RWPE2 (cell line): ENCODE measurements around the gene KLF11.

Experiments used
- ATAC-seq: fragments of 200-7000 bp; cut with Tn5 transposase; 3 replicates; pipeline ENCODE4 v1.9.1; 2021; ENCODE audit warnings: low read depth
- DNase-seq: peaks from one replicate; pipeline ENCODE4 v3.0.0-alpha.2; 2020; ENCODE audit warnings: low spot score
- H3K27ac ChIP-seq: fragments of 450-650 bp; 2 replicates; pipeline ENCODE4 v1.5.1; 2017; ENCODE audit warnings: mild to moderate bottlenecking; ENCODE audit not compliant: poor library complexity, severe bottlenecking
- H3K27me3 ChIP-seq: fragments of 250-450 bp; sonication (Bioruptor Pico); 2 replicates; pipeline ENCODE4 v1.5.1; 2021; ENCODE audit warnings: mild to moderate bottlenecking, moderate library complexity; ENCODE audit not compliant: insufficient read depth, poor library complexity, severe bottlenecking
- H3K36me3 ChIP-seq: fragments of 250-450 bp; sonication (Bioruptor Pico); 2 replicates; pipeline ENCODE4 v1.5.1; 2020; ENCODE audit warnings: low read depth, mild to moderate bottlenecking, moderate library complexity
- H3K4me1 ChIP-seq: fragments of 250-450 bp; sonication (Bioruptor Pico); 2 replicates; pipeline ENCODE4 v1.5.1; 2021; ENCODE audit warnings: mild to moderate bottlenecking, moderate library complexity; ENCODE audit not compliant: insufficient read depth, poor library complexity, severe bottlenecking
- H3K4me3 ChIP-seq: fragments of 250-450 bp; sonication (Bioruptor Pico); 2 replicates; pipeline ENCODE4 v1.5.1; 2021; ENCODE audit warnings: mild to moderate bottlenecking, moderate library complexity; ENCODE audit not compliant: severe bottlenecking
- H3K9me3 ChIP-seq: fragments of 250-450 bp; sonication (Bioruptor Pico); 2 replicates; pipeline ENCODE4 v1.5.1; 2021; ENCODE audit warnings: mild to moderate bottlenecking, moderate library complexity; ENCODE audit not compliant: severe bottlenecking
- CTCF ChIP-seq: fragments of 450-650 bp; IDR thresholded peaks from one replicate; pipeline ENCODE4 v1.5.1; 2017; ENCODE audit warnings: mild to moderate bottlenecking, moderate library complexity; ENCODE audit not compliant: poor library complexity, severe bottlenecking

KLF11 gene

DNA sequence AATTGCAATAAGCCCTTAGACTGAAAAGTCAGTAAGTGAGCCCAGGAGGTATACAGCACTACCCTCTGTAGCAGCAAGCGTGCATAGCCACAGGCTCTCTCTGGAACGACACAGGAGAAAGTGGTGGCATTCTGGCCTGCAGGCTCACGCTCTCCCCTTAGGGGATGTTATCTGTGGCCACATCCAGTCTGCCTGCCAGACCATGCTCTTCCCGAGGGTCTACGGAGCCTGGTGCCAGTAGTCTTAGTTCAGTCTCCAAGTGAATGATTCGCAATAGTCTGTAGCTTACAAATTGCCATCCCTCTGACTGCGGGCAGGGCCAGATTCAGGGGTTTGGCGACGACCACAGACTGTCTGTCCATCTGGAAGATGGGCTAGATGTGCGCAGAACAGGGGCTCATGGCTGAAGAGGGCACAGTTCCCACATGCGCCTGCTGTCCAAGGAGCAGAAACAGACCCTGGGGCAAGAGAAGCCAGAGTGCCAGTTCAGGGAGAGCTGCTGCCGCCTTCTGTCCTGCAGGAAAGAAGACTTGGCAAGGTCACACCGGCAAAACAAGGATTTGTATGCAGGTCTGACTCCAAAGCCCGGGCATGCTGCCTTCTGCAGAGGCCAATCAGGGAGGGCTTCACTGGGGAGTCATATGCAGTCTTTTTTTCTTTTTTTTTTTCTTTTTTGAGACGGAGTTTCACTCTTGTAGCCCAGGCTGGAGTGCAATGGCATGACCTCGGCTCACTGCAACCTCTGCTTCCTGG is 3.5 kb upstream of the KLF11 start:
- H3K4me1 ChIP-seq: peaks cover 4% of the 10 kb centered on the region
- H3K9me3 ChIP-seq: peaks cover 2% of the 10 kb centered on the region
- no peak for ATAC-seq
- 0 out of 2 replicates have a peak, but pooled peaks cover 2% of the 10 kb centered on the region for H3K36me3 ChIP-seq
- H3K4me3 ChIP-seq: no peak overlapping the region
- H3K27me3 ChIP-seq: no peaks in the 10 kb centered on the region
- no peak for TF ChIP-seq CTCF
- DNase-seq: no peak
- no peak overlapping the region for H3K27ac ChIP-seq

DNA sequence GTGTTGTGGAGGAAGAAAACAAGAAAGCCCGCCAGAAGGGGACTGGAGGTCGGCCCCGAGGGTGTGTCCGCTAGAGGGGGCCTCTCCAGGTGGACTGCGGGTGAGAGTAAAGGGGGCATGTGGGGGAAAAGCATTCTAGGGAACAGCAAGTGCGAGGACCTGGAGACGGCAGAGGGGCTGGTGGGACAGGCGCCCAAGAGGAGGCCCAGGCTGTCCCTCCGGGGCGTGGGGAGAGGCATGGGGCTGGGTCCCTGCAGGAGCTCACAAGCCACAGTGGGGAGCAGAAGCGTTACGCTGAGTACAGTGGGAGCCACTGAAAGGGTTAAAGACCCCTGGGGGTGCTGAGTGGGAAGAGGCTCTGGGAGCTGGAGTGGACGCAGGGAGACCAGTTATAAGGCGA is 1.6 kb upstream of the KLF11 start:
- DNase-seq: no peak
- H3K36me3 ChIP-seq: 0 out of 2 replicates have a peak, but pooled peaks cover 3% of the 10 kb centered on the region
- H3K9me3 ChIP-seq: peaks cover 2% of the 10 kb centered on the region
- peaks cover 4% of the 10 kb centered on the region for H3K4me1 ChIP-seq
- no peak overlapping the region for H3K27ac ChIP-seq
- H3K4me3 ChIP-seq: no peak overlapping the region
- H3K27me3 ChIP-seq: no peaks in the 10 kb centered on the region
- ATAC-seq: no peak
- TF ChIP-seq CTCF: no peak

- H3K27me3 ChIP-seq: no peaks in the 10 kb centered on the region
- H3K4me1 ChIP-seq: peaks cover 2% of the 10 kb centered on the region
- TF ChIP-seq CTCF: no peak
- no peak for DNase-seq
- no peak overlapping the region for H3K27ac ChIP-seq
- no peak for ATAC-seq
- H3K36me3 ChIP-seq: peaks cover 6% of the 10 kb centered on the region
- H3K9me3 ChIP-seq: peaks cover 2% of the 10 kb centered on the region
- H3K4me3 ChIP-seq: no peak overlapping the region
Measured at GRCh38 chr2:10042301-10043161, 819 bp upstream of the KLF11 start.

DNA sequence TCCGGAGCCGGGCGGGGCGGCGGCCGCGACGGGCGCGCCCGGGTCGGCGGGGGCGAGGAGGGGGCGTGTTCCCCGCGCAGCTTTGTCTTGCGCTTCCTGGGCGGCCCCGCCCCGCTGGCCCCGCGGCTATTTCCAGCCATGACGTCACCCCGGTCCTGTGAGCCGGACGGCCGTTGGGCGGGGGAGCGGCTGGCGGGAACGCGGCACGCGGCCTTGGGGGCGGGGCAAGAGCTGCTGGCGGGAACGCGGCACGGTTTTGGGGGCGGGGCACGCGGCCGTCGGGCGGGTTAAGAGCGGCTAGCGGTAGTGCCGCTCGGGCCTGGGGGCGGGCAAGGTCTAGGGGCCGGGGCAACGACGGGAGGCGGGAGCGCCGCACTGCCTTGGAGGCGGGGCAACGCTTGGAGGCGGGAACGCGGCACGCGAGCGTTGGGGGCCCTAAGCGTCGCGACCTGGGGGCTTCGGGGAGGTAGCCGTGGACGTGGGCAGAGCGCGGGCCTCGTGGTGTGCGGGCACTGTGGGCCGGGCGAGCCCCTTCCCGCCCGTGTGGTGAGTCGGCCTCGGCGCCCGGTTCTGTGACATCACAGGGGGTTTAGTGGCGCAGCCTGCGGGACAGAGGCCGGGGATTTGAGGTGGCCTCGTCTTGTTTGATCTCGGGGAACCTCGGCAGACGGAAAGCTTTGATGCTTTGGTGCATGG is 704 bp downstream of the KLF11 start:
- ATAC-seq: peak; percentile 63
- Histone ChIP-seq H3K9me3 (peaks cover 2% of the 10 kb centered on the region), H3K27me3 (no peaks in the 10 kb centered on the region), H3K36me3 (peaks cover 19% of the 10 kb centered on the region), H3K4me3 (peak overlapping the region; percentile 83), H3K27ac (peak overlapping the region; percentile 58), H3K4me1 (no peaks in the 10 kb centered on the region)
- TF ChIP-seq CTCF: no peak
- DNase-seq: peak; percentile 89
